SK-N-SH treated with all-trans-retinoic acid at 6 μM for 48 hours (cell line): ENCODE results near the gene HEATR3.

ENCODE experiments used
- ATAC-seq: fragments of 200-7000 bp; cut with Tn5 transposase; 3 replicates; pipeline ENCODE4 v1.9.1; 2020; ENCODE audit warnings: mild to moderate bottlenecking, moderate library complexity
- ARNTL ChIP-seq: fragments of 450-650 bp; formaldehyde crosslinking; IDR thresholded peaks from 2 replicates; pipeline ENCODE4 v1.5.0; 2020; ENCODE audit warnings: low read depth, mild to moderate bottlenecking, moderate library complexity, borderline replicate concordance
- BACH2 ChIP-seq: fragments of 250-450 bp; sonication (Bioruptor Pico); IDR thresholded peaks from 2 replicates; pipeline ENCODE4 v1.9.0; 2021; ENCODE audit warnings: mild to moderate bottlenecking, borderline replicate concordance
- CSDC2 ChIP-seq: fragments of 250-450 bp; sonication (Bioruptor Pico); IDR thresholded peaks from 2 replicates; pipeline ENCODE4 v1.5.0; 2020; ENCODE audit warnings: mild to moderate bottlenecking, moderate library complexity
- ESRRG ChIP-seq: fragments of 250-450 bp; sonication (Bioruptor Pico); IDR thresholded peaks from 2 replicates; pipeline ENCODE4 v1.6.1; 2021; ENCODE audit warnings: mild to moderate bottlenecking
- GLIS3 ChIP-seq: fragments of 250-450 bp; sonication (Bioruptor Pico); IDR thresholded peaks from 2 replicates; pipeline ENCODE4 v1.5.0; 2020; ENCODE audit warnings: mild to moderate bottlenecking, moderate library complexity
- ISL1 ChIP-seq: fragments of 250-450 bp; sonication (Bioruptor Pico); IDR thresholded peaks from 2 replicates; pipeline ENCODE4 v2.1.2; 2022; ENCODE audit warnings: mild to moderate bottlenecking, moderate library complexity
- PPARA ChIP-seq: fragments of 250-450 bp; sonication (Bioruptor Pico); IDR thresholded peaks from 2 replicates; pipeline ENCODE4 v1.5.0; 2020; ENCODE audit warnings: mild to moderate bottlenecking, borderline replicate concordance
- RARB ChIP-seq: fragments of 250-450 bp; sonication (Bioruptor Pico); IDR thresholded peaks from 2 replicates; pipeline ENCODE4 v1.8.0; 2021; ENCODE audit warnings: mild to moderate bottlenecking, moderate library complexity
- SNAI2 ChIP-seq: fragments of 250-450 bp; sonication (Bioruptor Pico); IDR thresholded peaks from 2 replicates; pipeline ENCODE4 v1.5.0; 2020; ENCODE audit warnings: mild to moderate bottlenecking, moderate library complexity
- TCF4 ChIP-seq: fragments of 250-450 bp; sonication (Bioruptor Pico); IDR thresholded peaks from 2 replicates; pipeline ENCODE4 v1.8.0; 2021; ENCODE audit warnings: mild to moderate bottlenecking, moderate library complexity, borderline replicate concordance
- TOX ChIP-seq: fragments of 250-450 bp; sonication (Bioruptor Pico); IDR thresholded peaks from 2 replicates; pipeline ENCODE4 v1.8.0; 2021; ENCODE audit warnings: mild to moderate bottlenecking, moderate library complexity, borderline replicate concordance
- ZC3H10 ChIP-seq: fragments of 250-450 bp; sonication (Bioruptor Pico); IDR thresholded peaks from 2 replicates; pipeline ENCODE4 v1.5.1; 2021; ENCODE audit warnings: mild to moderate bottlenecking, moderate library complexity
- ZFP3 ChIP-seq: fragments of 250-450 bp; sonication (Bioruptor Pico); IDR thresholded peaks from 2 replicates; pipeline ENCODE4 v1.5.0; 2020; ENCODE audit warnings: mild to moderate bottlenecking, moderate library complexity
- ZFP30 ChIP-seq: fragments of 450-650 bp; formaldehyde crosslinking; IDR thresholded peaks from 2 replicates; pipeline ENCODE4 v1.5.0; 2022; ENCODE audit warnings: mild to moderate bottlenecking, moderate library complexity
- ZNF70 ChIP-seq: fragments of 450-650 bp; formaldehyde crosslinking; IDR thresholded peaks from 2 replicates; pipeline ENCODE4 v1.5.0; 2020; ENCODE audit warnings: mild to moderate bottlenecking, moderate library complexity
- ZNF8 ChIP-seq: fragments of 450-650 bp; formaldehyde crosslinking; IDR thresholded peaks from 2 replicates; pipeline ENCODE4 v1.5.0; 2020; ENCODE audit warnings: mild to moderate bottlenecking, moderate library complexity
- TF ChIP-seq, protein P1 (sequence below): fragments of 250-450 bp; sonication (Bioruptor Pico); IDR thresholded peaks from 2 replicates; pipeline ENCODE4 v1.8.0; 2021; ENCODE audit warnings: low read depth, mild to moderate bottlenecking, moderate library complexity, borderline replicate concordance
- TF ChIP-seq, protein P2 (sequence below): fragments of 250-450 bp; sonication (Bioruptor Pico); IDR thresholded peaks from 2 replicates; pipeline ENCODE4 v1.5.1; 2020; ENCODE audit warnings: low read depth, mild to moderate bottlenecking, moderate library complexity
- TF ChIP-seq, protein P3 (sequence below): fragments of 250-450 bp; sonication (Bioruptor Pico); IDR thresholded peaks from 2 replicates; pipeline ENCODE4 v1.5.0; 2020; ENCODE audit warnings: mild to moderate bottlenecking, moderate library complexity
- TF ChIP-seq, protein P4 (sequence below): fragments of 250-450 bp; sonication (Bioruptor Pico); IDR thresholded peaks from 2 replicates; pipeline ENCODE4 v1.8.0; 2020; ENCODE audit warnings: mild to moderate bottlenecking, moderate library complexity, borderline replicate concordance
- TF ChIP-seq, protein P5 (sequence below): fragments of 250-450 bp; sonication (Bioruptor Pico); IDR thresholded peaks from 2 replicates; pipeline ENCODE4 v1.5.1; 2021; ENCODE audit warnings: mild to moderate bottlenecking, moderate library complexity

HEATR3 gene

DNA sequence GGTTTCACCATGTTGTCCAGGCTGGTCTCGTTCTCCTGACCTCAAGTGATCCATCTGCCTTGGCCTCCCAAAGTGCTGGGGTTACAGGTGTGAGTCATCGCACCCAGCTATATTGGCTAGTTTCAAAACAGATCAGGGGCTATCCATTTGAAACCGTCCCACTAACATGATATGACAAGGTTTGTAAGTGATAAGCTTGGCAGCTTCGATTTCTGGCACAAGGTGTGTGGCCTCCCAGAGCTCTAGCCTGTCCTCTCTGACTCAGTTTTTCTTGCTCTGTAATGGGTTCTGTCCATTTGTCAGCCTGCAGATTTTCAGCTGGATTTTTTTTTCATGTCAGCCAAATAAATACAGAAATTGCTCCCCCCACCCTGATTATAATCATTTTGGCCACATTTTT, 55.5 kb downstream of the HEATR3 start:
- TF ChIP-seq ZNF8 (CRISPR knock-in tag) (no peak), GLIS3 (CRISPR knock-in tag) (no peak), TOX (CRISPR knock-in tag) (no peak), SNAI2 (CRISPR knock-in tag) (no peak), ISL1 (no peak), ZC3H10 (CRISPR knock-in tag) (no peak), ZFP30 (CRISPR knock-in tag) (no peak), ARNTL (CRISPR knock-in tag) (no peak), BACH2 (no peak), RARB (CRISPR knock-in tag) (no peak), ESRRG (CRISPR knock-in tag) (no peak), CSDC2 (CRISPR knock-in tag) (no peak), PPARA (no peak), ZFP3 (CRISPR knock-in tag) (no peak)
- TF ChIP-seq, protein P1, sequence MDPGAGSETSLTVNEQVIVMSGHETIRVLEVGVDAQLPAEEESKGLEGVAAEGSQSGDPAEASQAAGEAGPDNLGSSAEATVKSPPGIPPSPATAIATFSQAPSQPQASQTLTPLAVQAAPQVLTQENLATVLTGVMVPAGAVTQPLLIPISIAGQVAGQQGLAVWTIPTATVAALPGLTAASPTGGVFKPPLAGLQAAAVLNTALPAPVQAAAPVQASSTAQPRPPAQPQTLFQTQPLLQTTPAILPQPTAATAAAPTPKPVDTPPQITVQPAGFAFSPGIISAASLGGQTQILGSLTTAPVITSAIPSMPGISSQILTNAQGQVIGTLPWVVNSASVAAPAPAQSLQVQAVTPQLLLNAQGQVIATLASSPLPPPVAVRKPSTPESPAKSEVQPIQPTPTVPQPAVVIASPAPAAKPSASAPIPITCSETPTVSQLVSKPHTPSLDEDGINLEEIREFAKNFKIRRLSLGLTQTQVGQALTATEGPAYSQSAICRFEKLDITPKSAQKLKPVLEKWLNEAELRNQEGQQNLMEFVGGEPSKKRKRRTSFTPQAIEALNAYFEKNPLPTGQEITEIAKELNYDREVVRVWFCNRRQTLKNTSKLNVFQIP: no peak
- TF ChIP-seq, protein P2, sequence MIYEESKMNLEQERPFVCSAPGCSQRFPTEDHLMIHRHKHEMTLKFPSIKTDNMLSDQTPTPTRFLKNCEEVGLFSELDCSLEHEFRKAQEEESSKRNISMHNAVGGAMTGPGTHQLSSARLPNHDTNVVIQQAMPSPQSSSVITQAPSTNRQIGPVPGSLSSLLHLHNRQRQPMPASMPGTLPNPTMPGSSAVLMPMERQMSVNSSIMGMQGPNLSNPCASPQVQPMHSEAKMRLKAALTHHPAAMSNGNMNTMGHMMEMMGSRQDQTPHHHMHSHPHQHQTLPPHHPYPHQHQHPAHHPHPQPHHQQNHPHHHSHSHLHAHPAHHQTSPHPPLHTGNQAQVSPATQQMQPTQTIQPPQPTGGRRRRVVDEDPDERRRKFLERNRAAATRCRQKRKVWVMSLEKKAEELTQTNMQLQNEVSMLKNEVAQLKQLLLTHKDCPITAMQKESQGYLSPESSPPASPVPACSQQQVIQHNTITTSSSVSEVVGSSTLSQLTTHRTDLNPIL (CRISPR knock-in tag): no peak
- TF ChIP-seq, protein P3, sequence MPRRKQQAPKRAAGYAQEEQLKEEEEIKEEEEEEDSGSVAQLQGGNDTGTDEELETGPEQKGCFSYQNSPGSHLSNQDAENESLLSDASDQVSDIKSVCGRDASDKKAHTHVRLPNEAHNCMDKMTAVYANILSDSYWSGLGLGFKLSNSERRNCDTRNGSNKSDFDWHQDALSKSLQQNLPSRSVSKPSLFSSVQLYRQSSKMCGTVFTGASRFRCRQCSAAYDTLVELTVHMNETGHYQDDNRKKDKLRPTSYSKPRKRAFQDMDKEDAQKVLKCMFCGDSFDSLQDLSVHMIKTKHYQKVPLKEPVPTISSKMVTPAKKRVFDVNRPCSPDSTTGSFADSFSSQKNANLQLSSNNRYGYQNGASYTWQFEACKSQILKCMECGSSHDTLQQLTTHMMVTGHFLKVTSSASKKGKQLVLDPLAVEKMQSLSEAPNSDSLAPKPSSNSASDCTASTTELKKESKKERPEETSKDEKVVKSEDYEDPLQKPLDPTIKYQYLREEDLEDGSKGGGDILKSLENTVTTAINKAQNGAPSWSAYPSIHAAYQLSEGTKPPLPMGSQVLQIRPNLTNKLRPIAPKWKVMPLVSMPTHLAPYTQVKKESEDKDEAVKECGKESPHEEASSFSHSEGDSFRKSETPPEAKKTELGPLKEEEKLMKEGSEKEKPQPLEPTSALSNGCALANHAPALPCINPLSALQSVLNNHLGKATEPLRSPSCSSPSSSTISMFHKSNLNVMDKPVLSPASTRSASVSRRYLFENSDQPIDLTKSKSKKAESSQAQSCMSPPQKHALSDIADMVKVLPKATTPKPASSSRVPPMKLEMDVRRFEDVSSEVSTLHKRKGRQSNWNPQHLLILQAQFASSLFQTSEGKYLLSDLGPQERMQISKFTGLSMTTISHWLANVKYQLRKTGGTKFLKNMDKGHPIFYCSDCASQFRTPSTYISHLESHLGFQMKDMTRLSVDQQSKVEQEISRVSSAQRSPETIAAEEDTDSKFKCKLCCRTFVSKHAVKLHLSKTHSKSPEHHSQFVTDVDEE (CRISPR knock-in tag): no peak
- TF ChIP-seq, protein P4, sequence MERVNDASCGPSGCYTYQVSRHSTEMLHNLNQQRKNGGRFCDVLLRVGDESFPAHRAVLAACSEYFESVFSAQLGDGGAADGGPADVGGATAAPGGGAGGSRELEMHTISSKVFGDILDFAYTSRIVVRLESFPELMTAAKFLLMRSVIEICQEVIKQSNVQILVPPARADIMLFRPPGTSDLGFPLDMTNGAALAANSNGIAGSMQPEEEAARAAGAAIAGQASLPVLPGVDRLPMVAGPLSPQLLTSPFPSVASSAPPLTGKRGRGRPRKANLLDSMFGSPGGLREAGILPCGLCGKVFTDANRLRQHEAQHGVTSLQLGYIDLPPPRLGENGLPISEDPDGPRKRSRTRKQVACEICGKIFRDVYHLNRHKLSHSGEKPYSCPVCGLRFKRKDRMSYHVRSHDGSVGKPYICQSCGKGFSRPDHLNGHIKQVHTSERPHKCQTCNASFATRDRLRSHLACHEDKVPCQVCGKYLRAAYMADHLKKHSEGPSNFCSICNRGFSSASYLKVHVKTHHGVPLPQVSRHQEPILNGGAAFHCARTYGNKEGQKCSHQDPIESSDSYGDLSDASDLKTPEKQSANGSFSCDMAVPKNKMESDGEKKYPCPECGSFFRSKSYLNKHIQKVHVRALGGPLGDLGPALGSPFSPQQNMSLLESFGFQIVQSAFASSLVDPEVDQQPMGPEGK (CRISPR knock-in tag): no peak
- TF ChIP-seq, protein P5, sequence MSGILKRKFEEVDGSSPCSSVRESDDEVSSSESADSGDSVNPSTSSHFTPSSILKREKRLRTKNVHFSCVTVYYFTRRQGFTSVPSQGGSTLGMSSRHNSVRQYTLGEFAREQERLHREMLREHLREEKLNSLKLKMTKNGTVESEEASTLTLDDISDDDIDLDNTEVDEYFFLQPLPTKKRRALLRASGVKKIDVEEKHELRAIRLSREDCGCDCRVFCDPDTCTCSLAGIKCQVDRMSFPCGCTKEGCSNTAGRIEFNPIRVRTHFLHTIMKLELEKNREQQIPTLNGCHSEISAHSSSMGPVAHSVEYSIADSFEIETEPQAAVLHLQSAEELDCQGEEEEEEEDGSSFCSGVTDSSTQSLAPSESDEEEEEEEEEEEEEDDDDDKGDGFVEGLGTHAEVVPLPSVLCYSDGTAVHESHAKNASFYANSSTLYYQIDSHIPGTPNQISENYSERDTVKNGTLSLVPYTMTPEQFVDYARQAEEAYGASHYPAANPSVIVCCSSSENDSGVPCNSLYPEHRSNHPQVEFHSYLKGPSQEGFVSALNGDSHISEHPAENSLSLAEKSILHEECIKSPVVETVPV: no peak
- no peak for ATAC-seq

DNA sequence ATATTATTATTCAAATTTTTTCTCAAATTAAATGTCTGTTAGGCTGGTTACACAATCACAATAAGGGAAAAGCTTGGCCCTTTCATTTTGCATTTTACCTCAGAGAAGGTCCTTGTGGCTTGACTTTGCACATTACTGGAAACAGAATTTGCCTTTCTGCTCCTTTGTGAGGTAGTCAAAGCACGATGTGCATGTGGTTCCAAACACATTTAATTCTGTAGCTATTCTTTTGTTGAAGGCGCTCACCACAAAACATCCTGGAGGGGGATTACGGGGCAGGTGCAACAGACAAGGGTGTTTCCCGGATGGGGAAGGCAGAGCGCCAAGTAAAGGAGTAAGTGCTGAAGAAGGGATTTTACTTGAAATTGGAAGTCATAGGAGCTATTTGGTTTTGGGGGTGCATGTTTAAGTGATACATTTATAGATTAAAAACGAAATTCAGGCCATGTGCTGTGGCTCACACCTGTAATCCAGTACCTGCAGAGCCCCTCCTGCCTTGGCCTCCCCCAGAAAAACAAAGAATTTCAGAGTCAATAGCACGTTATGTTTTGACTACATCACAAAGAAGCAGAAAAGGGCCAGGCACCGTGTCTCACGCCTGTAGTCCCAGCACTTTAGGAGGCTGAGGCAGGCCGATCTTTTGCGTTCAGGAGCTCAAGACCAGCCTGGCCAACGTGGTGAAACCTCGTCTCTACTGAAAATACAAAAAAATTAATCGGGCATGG, 56.1 kb downstream of the HEATR3 start:
- ATAC-seq: no peak
- no peak for TF ChIP-seq ZFP3 (CRISPR knock-in tag)

DNA sequence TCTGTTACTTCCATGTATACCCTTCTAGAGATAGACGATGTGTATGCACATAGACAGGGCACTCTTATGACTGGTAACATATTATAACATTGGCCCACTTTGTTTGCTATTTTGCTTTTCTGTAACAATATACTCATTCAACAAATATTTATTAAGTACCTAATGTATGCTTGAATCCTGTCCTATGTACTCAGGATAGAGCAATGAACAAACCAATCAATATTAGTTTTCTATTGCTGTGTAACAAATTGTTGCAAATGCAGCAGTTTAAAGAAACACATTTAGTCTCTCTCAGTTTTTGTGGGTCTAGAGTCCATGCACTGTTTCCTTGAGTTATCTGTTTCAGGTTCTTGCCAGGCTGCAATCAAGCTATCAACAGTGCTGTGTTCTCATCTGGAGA, 57.6 kb downstream of the HEATR3 start:
- ATAC-seq: no peak
- TF ChIP-seq ZNF8 (CRISPR knock-in tag) (no peak), ESRRG (CRISPR knock-in tag) (no peak), BACH2 (no peak), ARNTL (CRISPR knock-in tag) (no peak), PPARA (no peak), TCF4 (no peak), TOX (CRISPR knock-in tag) (no peak), ZFP3 (CRISPR knock-in tag) (no peak), ZNF70 (no peak)
- TF ChIP-seq, protein P5: no peak
- TF ChIP-seq, protein P3 (CRISPR knock-in tag): no peak
- TF ChIP-seq, protein P2 (CRISPR knock-in tag): no peak
